H1 (cell line): ENCODE data around the gene KLF13. TPM values are rescaled to one million over a fixed set of nuclear protein-coding genes. Genes with fewer than 3 reads are reported as not detected.

Experiments used
- CBX8 ChIP-seq: fragments of 300-800, 300-1000 bp; sonication (generic); IDR thresholded peaks from 2 replicates; pipeline ENCODE4 v1.7.1; 2016; ENCODE audit warnings: low read depth, low read length, borderline replicate concordance
- CTBP2 ChIP-seq: IDR thresholded peaks from 2 replicates; pipeline ENCODE4 v1.7.0; 2011; ENCODE audit warnings: borderline replicate concordance, mild to moderate bottlenecking, moderate library complexity, mixed read lengths, low read length; ENCODE audit not compliant: insufficient read depth, insufficient read length
- SAP30 ChIP-seq: fragments of 300-600 bp; sonication (generic); IDR thresholded peaks from 2 replicates; pipeline ENCODE4 v1.7.1; 2012; ENCODE audit warnings: low read length, moderate library complexity, mild to moderate bottlenecking, inconsistent platforms; ENCODE audit not compliant: insufficient read depth, insufficient replicate concordance
- TBP ChIP-seq: IDR thresholded peaks from 2 replicates; pipeline ENCODE4 v1.6.1; 2011; ENCODE audit warnings: low read depth, low read length, improper control_type of control experiment
- polyA plus RNA-seq, 7 experiments: library from polyadenylated mRNA; depleted of rRNA in 3 of 7; stranded (reverse) in 5 of 7; unstranded in 2 of 7; fragments of >200 nt in 5 of 7; fragments of 200-250 nt in 2 of 7; gene quantifications; 1 replicate in 5 of 7; 2 replicates in 1 of 7; 4 replicates in 1 of 7; pipeline versions ENCODE4 v1.2.1 to v1.2.3, GENCODE V29; 2011 to 2013; ENCODE audit warnings: missing spikeins in 2 of 7, mixed read lengths in 2 of 7
- total RNA-seq: library from RNA; stranded (reverse); fragmentation: NEBNext Ultra II Directional; extraction: Animal tissue kit (Norgen Biotek cat#: 25700); gene quantifications from 2 replicates; pipeline ENCODE4 v1.2.1, GENCODE V29; 2021
- TF ChIP-seq, protein P1 (sequence below): IDR thresholded peaks from 2 replicates; pipeline ENCODE4 v1.6.1; 2012; ENCODE audit warnings: inconsistent platforms
- TF ChIP-seq, protein P2 (sequence below): fragments of 300-600 bp; sonication (generic); IDR thresholded peaks from 2 replicates; pipeline ENCODE4 v1.7.1; 2012; ENCODE audit warnings: low read length, moderate library complexity, mild to moderate bottlenecking, inconsistent platforms; ENCODE audit not compliant: insufficient replicate concordance

KLF13 gene
- total and polyA plus RNA-seq, 2 of the 8 experiments (the other 6 are each of a cell fraction or from before 2014, with no cell fraction given): 18.3 to 33.4 TPM

- TF ChIP-seq, protein P1, sequence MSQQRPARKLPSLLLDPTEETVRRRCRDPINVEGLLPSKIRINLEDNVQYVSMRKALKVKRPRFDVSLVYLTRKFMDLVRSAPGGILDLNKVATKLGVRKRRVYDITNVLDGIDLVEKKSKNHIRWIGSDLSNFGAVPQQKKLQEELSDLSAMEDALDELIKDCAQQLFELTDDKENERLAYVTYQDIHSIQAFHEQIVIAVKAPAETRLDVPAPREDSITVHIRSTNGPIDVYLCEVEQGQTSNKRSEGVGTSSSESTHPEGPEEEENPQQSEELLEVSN: no peak
- TF ChIP-seq CBX8 (no peak), CTBP2 (no peak), TBP (no peak), SAP30 (no peak)
- TF ChIP-seq, protein P2, sequence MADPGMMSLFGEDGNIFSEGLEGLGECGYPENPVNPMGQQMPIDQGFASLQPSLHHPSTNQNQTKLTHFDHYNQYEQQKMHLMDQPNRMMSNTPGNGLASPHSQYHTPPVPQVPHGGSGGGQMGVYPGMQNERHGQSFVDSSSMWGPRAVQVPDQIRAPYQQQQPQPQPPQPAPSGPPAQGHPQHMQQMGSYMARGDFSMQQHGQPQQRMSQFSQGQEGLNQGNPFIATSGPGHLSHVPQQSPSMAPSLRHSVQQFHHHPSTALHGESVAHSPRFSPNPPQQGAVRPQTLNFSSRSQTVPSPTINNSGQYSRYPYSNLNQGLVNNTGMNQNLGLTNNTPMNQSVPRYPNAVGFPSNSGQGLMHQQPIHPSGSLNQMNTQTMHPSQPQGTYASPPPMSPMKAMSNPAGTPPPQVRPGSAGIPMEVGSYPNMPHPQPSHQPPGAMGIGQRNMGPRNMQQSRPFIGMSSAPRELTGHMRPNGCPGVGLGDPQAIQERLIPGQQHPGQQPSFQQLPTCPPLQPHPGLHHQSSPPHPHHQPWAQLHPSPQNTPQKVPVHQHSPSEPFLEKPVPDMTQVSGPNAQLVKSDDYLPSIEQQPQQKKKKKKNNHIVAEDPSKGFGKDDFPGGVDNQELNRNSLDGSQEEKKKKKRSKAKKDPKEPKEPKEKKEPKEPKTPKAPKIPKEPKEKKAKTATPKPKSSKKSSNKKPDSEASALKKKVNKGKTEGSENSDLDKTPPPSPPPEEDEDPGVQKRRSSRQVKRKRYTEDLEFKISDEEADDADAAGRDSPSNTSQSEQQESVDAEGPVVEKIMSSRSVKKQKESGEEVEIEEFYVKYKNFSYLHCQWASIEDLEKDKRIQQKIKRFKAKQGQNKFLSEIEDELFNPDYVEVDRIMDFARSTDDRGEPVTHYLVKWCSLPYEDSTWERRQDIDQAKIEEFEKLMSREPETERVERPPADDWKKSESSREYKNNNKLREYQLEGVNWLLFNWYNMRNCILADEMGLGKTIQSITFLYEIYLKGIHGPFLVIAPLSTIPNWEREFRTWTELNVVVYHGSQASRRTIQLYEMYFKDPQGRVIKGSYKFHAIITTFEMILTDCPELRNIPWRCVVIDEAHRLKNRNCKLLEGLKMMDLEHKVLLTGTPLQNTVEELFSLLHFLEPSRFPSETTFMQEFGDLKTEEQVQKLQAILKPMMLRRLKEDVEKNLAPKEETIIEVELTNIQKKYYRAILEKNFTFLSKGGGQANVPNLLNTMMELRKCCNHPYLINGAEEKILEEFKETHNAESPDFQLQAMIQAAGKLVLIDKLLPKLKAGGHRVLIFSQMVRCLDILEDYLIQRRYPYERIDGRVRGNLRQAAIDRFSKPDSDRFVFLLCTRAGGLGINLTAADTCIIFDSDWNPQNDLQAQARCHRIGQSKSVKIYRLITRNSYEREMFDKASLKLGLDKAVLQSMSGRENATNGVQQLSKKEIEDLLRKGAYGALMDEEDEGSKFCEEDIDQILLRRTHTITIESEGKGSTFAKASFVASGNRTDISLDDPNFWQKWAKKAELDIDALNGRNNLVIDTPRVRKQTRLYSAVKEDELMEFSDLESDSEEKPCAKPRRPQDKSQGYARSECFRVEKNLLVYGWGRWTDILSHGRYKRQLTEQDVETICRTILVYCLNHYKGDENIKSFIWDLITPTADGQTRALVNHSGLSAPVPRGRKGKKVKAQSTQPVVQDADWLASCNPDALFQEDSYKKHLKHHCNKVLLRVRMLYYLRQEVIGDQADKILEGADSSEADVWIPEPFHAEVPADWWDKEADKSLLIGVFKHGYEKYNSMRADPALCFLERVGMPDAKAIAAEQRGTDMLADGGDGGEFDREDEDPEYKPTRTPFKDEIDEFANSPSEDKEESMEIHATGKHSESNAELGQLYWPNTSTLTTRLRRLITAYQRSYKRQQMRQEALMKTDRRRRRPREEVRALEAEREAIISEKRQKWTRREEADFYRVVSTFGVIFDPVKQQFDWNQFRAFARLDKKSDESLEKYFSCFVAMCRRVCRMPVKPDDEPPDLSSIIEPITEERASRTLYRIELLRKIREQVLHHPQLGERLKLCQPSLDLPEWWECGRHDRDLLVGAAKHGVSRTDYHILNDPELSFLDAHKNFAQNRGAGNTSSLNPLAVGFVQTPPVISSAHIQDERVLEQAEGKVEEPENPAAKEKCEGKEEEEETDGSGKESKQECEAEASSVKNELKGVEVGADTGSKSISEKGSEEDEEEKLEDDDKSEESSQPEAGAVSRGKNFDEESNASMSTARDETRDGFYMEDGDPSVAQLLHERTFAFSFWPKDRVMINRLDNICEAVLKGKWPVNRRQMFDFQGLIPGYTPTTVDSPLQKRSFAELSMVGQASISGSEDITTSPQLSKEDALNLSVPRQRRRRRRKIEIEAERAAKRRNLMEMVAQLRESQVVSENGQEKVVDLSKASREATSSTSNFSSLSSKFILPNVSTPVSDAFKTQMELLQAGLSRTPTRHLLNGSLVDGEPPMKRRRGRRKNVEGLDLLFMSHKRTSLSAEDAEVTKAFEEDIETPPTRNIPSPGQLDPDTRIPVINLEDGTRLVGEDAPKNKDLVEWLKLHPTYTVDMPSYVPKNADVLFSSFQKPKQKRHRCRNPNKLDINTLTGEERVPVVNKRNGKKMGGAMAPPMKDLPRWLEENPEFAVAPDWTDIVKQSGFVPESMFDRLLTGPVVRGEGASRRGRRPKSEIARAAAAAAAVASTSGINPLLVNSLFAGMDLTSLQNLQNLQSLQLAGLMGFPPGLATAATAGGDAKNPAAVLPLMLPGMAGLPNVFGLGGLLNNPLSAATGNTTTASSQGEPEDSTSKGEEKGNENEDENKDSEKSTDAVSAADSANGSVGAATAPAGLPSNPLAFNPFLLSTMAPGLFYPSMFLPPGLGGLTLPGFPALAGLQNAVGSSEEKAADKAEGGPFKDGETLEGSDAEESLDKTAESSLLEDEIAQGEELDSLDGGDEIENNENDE: no peak
Measured at GRCh38 chr15:31277335-31278060, 49.1 kb upstream of the KLF13 start (continued).
